ENCODE measurements around the gene BRI3BP. TPM values are rescaled to one million over a fixed set of nuclear protein-coding genes. Genes with fewer than 3 reads are reported as not detected.
"Not testable (repeated sequence)": the region's sequence is repeated elsewhere in the genome, so short reads cannot be mapped to it uniquely, and the experiment has no call there.

The BRI3BP gene
- total RNA-seq, 2 donors from 2014 or later, result 3.4 to 8.6 TPM

DNA sequence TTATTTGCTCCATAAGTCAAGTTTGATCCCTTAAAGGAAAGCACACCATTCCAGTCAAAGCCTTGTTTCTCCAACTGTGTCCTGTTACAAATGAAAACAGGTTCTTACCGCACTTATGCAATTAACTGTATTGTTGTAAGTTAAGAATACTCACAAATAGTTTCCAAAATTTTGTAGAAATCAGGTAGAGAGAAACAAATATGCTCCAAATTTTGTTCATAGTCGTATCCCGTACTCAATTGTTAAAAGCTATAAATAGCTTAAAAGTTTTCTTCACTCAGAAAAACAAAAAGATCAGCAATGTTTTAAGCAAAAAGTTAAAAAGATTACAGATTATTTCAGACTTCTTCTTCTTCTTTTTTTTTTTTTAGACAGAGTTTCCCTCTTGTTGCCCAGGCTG, 67.8 kb downstream of the BRI3BP start:
- 93% methylated on average over 3 of the region's 3 CpGs for WGBS
- Histone ChIP-seq H3K36me3 (no peaks in the 10 kb centered on the region), H3K4me3 (no peak overlapping the region)

DNA sequence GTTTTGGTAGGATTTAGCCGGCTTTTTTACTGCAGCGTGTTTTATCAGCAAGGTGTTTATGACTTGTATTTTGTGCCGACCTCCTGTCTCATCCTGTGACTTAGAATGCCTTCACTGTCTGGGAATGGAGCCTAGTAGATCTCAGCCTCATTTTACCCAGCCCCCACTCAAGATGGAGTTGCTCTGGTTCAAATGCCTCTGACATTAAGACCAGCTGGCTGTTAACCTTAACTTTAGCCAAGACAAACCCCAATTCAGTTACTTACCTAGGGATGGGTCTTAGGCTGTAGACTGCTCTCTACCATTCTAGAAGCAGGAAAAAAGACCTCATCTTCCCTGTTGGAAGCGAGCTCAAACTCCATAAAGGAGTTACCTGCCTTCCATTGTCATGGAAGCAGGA, 70.1 kb downstream of the BRI3BP start:
- H3K4me3 ChIP-seq; H3K27ac ChIP-seq; DNase-seq (ENCODE audit: low spot score); H3K27me3 ChIP-seq (replicated peaks; ENCODE audit: insufficient read depth); H3K4me1 ChIP-seq (replicated peaks); H3K36me3 ChIP-seq; H3K9me3 ChIP-seq; intact Hi-C loops (cut with DNase I): not testable (repeated sequence)
- 65% methylated on average over 4 of the region's 4 CpGs for WGBS

More for the DNA sequence above, 67.8 kb downstream of the BRI3BP start:
- no peak for DNase-seq (ENCODE audit: low spot score)
- intact Hi-C loops (cut with DNase I), result no loop called here
- Histone ChIP-seq H3K9me3 (no peaks in the 10 kb centered on the region), H3K4me1 (replicated peaks) (no peaks in the 10 kb centered on the region), H3K27ac (no peak overlapping the region), H3K27me3 (replicated peaks; ENCODE audit: insufficient read depth) (no peaks in the 10 kb centered on the region)
- TF ChIP-seq POLR2AphosphoS5 (IDR thresholded peaks at IDR 0.05), result no peak

DNA sequence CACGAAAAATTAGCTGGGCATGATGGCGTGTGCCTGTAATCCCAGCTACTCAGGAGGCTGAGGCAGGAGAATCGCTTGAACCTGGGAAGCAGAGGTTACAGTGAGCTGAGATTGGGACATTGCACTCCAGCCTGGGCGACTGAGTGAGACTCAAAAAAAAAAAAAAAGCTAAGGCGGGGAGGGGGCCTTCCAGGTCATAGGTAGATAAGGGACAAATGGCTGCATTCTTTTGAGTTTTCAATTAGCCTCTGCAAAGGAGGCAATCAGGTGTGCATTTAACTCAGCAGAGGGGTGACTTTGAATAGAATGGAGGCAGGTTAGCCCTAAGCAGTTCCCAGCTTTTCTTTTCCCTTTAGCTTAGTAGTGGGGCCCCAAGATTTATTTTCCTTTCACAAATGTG, 71.0 kb downstream of the BRI3BP start:
- H3K9me3 ChIP-seq, result no peaks in the 10 kb centered on the region
- no peak for DNase-seq (ENCODE audit: low spot score)
- H3K27ac ChIP-seq, result no peak overlapping the region
- no peaks in the 10 kb centered on the region for H3K27me3 ChIP-seq (replicated peaks; ENCODE audit: insufficient read depth)
- H3K4me3 ChIP-seq, result peak overlapping the region; percentile 62 to 83
- 52% methylated on average over 5 of the region's 5 CpGs for WGBS
- TF ChIP-seq, protein P1, sequence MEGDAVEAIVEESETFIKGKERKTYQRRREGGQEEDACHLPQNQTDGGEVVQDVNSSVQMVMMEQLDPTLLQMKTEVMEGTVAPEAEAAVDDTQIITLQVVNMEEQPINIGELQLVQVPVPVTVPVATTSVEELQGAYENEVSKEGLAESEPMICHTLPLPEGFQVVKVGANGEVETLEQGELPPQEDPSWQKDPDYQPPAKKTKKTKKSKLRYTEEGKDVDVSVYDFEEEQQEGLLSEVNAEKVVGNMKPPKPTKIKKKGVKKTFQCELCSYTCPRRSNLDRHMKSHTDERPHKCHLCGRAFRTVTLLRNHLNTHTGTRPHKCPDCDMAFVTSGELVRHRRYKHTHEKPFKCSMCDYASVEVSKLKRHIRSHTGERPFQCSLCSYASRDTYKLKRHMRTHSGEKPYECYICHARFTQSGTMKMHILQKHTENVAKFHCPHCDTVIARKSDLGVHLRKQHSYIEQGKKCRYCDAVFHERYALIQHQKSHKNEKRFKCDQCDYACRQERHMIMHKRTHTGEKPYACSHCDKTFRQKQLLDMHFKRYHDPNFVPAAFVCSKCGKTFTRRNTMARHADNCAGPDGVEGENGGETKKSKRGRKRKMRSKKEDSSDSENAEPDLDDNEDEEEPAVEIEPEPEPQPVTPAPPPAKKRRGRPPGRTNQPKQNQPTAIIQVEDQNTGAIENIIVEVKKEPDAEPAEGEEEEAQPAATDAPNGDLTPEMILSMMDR (IDR thresholded peaks at IDR 0.05), result no peak
- TF ChIP-seq POLR2AphosphoS5 (IDR thresholded peaks at IDR 0.05) (no peak), POLR2A (IDR thresholded peaks at IDR 0.05) (no peak)
- peaks cover 2% of the 10 kb centered on the region for H3K4me1 ChIP-seq (replicated peaks)
- intact Hi-C loops (cut with DNase I), result no loop called here
- no peaks in the 10 kb centered on the region for H3K36me3 ChIP-seq

DNA sequence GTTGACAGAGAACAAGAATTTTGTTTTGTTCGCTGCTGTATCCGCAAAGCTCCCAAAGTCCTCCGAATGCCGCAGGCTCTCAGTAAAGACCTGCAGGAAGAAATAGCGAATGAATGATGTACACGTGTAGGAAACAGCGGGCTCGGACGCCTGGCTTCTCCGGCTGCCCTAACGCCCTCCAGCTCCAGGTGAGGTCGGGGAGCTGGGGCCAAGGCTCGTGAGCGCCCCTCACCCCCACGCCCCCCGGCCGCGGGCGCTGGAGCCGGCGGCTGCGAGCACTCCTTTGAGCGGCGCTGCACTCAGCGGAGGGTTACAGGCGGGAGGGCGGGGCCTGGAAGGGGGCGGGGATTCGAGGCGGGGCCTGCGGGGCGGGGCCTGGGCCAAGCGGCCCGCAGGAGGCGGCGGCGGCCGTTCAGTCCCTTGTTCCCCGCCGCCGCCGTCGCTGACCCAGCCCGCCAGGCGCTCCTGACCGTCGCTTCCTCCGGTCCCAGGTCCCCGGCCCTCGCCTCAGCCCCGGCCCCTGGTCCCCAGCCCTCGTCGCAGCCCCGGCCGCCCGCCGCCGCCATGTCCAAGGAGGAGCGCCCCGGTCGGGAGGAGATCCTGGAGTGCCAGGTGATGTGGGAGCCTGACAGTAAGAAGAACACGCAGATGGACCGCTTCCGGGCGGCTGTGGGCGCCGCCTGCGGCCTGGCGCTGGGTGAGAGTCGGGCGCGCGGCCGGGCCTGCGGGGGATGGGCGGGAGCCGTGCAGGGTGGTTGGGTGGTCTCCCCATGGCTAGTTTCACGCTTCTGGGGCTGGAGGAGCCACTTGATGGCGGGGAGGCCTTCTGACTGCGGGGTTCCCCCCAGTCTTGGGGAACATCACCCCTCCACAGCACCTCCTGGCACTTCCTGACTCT, 71.8 kb downstream of the BRI3BP start, which contains the start of gene AACS:
AACS (plus strand) TSS at position 415 of the 898 bp plus-strand sequence; CDS start at position 565, 150 bp downstream.
- Histone ChIP-seq H3K27me3 (replicated peaks; ENCODE audit: insufficient read depth) (no peaks in the 10 kb centered on the region), H3K4me1 (replicated peaks) (peaks cover 5% of the 10 kb centered on the region), H3K27ac (peak within 1 kb of the TSS; percentile 54 to 81), H3K9me3 (no peaks in the 10 kb centered on the region), H3K4me3 (peak within 1 kb of the TSS; percentile 62 to 83), H3K36me3 (no peaks in the 10 kb centered on the region)
- WGBS, result under 1% methylated on average over 57 of the region's 80 CpGs
- intact Hi-C loops (cut with DNase I), result no loop called here
- TF ChIP-seq, protein P1 (IDR thresholded peaks at IDR 0.05), result no peak
- peak; percentile 49 for TF ChIP-seq POLR2AphosphoS5 (IDR thresholded peaks at IDR 0.05)
- TF ChIP-seq POLR2A (IDR thresholded peaks at IDR 0.05), result peak; percentile 59
- peak; percentile 66 for DNase-seq (ENCODE audit: low spot score)

DNA sequence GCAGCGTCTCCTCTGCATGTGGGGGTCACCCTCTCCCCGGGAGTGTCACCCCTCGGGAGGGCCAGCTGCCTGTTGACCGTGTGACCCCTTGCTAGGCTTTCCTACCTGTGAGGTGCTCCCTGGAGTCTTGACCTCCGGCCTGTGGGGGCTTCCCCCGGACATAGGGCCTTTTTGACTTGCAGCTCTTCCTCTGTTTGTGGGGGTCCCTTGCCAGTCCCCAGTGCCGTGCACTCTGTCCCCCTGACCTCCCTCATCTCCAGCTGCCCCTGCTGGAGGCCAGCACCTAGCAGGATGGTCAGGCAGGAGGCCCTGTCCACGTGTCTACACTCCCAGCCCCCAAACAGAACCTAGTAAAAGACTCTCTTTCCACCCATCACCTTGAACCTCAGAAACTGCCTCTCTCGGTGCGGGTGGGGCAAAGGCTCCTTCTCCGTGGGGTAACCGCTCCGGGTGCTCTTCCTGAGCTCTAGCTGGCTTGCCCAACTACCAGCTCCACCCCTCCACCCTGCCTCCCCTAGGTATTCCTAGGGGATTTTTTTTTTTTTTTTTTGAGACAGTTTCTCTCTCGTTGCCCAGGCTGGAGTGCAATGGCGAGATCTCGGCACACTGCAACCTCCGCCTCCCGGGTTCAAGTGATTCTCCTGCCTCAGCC, 72.6 kb downstream of the BRI3BP start:
- 57% methylated on average over 18 of the region's 18 CpGs for WGBS
- intact Hi-C loops (cut with DNase I), result no loop called here
- H3K4me1 ChIP-seq (replicated peaks), result peaks cover 5% of the 10 kb centered on the region
- H3K9me3 ChIP-seq, result no peaks in the 10 kb centered on the region
- no peaks in the 10 kb centered on the region for H3K36me3 ChIP-seq
- no peaks in the 10 kb centered on the region for H3K27me3 ChIP-seq (replicated peaks; ENCODE audit: insufficient read depth)
- TF ChIP-seq, protein P1 (IDR thresholded peaks at IDR 0.05), result no peak
- TF ChIP-seq POLR2A (IDR thresholded peaks at IDR 0.05), result no peak
- TF ChIP-seq POLR2AphosphoS5 (IDR thresholded peaks at IDR 0.05), result no peak
- peak overlapping the region; percentile 62 to 83 for H3K4me3 ChIP-seq
- peak overlapping the region; percentile 54 to 81 for H3K27ac ChIP-seq
- no peak for DNase-seq (ENCODE audit: low spot score)

Measured in prostate gland (tissue), 2 donors.